ENCODE data around the gene LHPP.
"Not testable (repeated sequence)": the region's sequence is repeated elsewhere in the genome, so short reads cannot be mapped to it uniquely, and the experiment has no call there.

The LHPP gene

GRCh38 chr10:124578231-124579010 is 116.8 kb downstream of the LHPP start:
- DNase-seq (ENCODE audit: extremely low read depth, low read depth), result no peak
- TF ChIP-seq, protein P1, sequence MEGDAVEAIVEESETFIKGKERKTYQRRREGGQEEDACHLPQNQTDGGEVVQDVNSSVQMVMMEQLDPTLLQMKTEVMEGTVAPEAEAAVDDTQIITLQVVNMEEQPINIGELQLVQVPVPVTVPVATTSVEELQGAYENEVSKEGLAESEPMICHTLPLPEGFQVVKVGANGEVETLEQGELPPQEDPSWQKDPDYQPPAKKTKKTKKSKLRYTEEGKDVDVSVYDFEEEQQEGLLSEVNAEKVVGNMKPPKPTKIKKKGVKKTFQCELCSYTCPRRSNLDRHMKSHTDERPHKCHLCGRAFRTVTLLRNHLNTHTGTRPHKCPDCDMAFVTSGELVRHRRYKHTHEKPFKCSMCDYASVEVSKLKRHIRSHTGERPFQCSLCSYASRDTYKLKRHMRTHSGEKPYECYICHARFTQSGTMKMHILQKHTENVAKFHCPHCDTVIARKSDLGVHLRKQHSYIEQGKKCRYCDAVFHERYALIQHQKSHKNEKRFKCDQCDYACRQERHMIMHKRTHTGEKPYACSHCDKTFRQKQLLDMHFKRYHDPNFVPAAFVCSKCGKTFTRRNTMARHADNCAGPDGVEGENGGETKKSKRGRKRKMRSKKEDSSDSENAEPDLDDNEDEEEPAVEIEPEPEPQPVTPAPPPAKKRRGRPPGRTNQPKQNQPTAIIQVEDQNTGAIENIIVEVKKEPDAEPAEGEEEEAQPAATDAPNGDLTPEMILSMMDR (IDR thresholded peaks at IDR 0.05; ENCODE audit: low read depth, low read length), result no peak

GRCh38 chr10:124579011-124579399 is 117.4 kb downstream of the LHPP start:
- TF ChIP-seq, protein P1 (IDR thresholded peaks at IDR 0.05; ENCODE audit: low read depth, low read length), result no peak
- DNase-seq (ENCODE audit: extremely low read depth, low read depth), result no peak

DNA sequence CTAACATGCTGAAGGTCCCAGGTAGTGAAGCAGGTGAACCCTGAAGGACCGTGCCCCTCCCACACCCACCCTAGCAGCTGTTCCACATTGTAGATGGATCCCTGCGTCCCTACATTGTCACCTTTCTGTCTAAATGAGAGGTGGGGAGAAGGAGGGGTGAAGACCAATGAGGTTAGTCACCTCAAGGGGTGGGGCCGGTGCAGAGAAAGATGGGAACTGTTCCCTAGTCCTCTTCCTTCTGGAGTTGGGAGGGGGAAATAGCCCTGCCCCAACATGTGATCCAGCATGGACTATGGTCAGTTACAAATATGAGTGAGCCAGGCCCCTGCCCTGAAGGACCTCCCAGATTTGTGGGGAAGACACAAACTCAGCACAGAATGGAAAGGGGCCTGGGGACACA is 124.5 kb downstream of the LHPP start:
- no peak for DNase-seq (ENCODE audit: extremely low read depth, low read depth)
- TF ChIP-seq, protein P1 (IDR thresholded peaks at IDR 0.05; ENCODE audit: low read depth, low read length), result no peak

DNA sequence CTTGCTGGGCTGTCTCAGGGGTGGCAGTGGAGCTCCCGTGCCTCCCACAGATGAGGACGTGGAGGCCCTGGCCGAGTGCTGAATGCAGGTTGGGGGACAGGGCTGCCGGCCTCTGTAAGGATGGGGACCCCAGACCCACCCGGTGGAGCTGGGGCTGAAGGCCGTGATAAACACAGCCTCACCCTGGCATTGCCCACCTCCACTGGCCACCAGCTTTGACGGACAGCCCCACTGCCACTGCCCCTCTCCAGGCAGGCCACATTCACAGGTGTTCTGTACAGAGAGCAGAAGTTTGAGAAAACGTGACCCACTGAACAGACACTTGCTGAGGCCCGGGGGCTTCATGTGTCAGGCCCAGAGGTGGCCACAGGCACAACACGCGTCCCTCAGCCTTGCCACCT is 126.2 kb downstream of the LHPP start:
- TF ChIP-seq, protein P1 (IDR thresholded peaks at IDR 0.05; ENCODE audit: low read depth, low read length), result no peak
- DNase-seq (ENCODE audit: extremely low read depth, low read depth), result no peak

DNA sequence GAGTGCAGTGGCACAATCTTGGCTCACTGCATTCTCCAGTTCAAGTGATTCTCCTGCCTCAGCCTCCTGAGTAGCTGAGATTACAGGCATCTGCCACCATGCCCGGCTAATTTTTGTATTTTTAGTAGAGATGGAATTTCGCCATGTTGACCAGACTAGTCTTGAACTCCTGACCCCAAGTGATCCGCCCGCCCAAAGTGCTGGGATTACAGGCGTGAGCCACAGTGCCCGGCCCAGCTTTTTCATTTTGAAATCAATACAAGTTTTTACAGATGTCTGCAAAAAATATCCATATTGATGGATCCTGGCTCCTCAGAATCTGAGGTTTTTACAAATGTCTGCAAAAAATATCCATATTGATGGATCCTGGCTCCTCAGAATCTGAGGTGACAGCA is 126.7 kb downstream of the LHPP start:
- not testable (repeated sequence) for DNase-seq (ENCODE audit: extremely low read depth, low read depth)

GRCh38 chr10:124588736-124589490 is 127.3 kb downstream of the LHPP start:
- TF ChIP-seq, protein P1 (IDR thresholded peaks at IDR 0.05; ENCODE audit: low read depth, low read length), result no peak
- DNase-seq (ENCODE audit: extremely low read depth, low read depth), result no peak

DNA sequence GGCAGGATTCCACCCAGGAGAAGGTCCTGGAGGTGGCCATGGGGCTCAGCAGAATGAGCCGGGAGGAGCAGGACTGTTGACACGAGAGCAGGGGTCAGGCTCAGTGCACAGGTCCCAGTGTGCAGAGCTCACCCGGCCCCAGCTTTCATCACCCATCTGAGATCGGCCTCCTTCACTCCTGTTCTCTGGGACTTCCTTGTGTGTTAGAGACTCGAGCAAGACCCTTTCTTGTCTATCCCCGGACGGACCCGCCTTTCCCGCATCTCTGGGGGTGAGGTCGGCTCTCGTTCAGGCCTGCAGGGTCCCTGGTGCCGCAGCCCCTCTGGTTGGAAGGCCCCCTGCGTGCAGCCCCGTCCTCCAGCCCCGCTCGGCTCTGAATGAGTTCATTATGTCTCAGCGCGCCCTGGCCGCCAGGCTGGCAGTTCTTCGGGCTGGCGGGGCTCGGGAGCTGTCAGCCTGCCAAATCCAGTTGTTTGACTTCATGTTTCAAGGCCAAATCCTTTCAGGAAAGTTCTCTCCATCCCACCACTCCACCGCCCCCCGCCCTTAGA is 127.9 kb downstream of the LHPP start:
- TF ChIP-seq, protein P1 (IDR thresholded peaks at IDR 0.05; ENCODE audit: low read depth, low read length), result no peak
- DNase-seq (ENCODE audit: extremely low read depth, low read depth), result no peak
